Natural killer cell (primary cell): ENCODE measurements around the gene SNHG17. TPM values are rescaled to one million over a fixed set of nuclear protein-coding genes. Genes with fewer than 3 reads are reported as not detected.

Source experiments
- ATAC-seq, 3 donors: fragments of 150-1000 bp in 2 of 3; fragments of 200-7000 bp in 1 of 3; cut with Tn5 transposase; 1 replicate in 1 of 3; 2 replicates in 2 of 3; pipeline ENCODE4 v1.10.0; 2021; ENCODE audit warnings: mild to moderate bottlenecking in 2 of 3, moderate library complexity in 2 of 3
- DNase-seq, 2 donors: peaks; one replicate each; pipeline versions ENCODE4 v3.0.0 to v3.0.0-alpha.2; 2013 to 2021; ENCODE audit warnings: mixed read lengths in 1 of 2
- H3K27ac ChIP-seq: one replicate; pipeline ENCODE4 v1.5.1; 2013; ENCODE audit warnings: mild to moderate bottlenecking, low read length
- H3K27me3 ChIP-seq: one replicate; pipeline ENCODE4 v1.6.1; 2013; ENCODE audit warnings: low read length; ENCODE audit not compliant: control insufficient read depth, insufficient read depth
- H3K36me3 ChIP-seq: one replicate; pipeline ENCODE4 v1.6.1; 2013; ENCODE audit warnings: low read length; ENCODE audit not compliant: control insufficient read depth, insufficient read depth
- H3K4me1 ChIP-seq: one replicate; pipeline ENCODE4 v1.6.1; 2013; ENCODE audit warnings: low read length; ENCODE audit not compliant: control insufficient read depth, insufficient read depth
- H3K4me3 ChIP-seq: one replicate; pipeline ENCODE4 v1.5.1; 2013; ENCODE audit warnings: low read length
- H3K9me3 ChIP-seq: one replicate; pipeline ENCODE4 v1.6.1; 2013; ENCODE audit warnings: low read length; ENCODE audit not compliant: control insufficient read depth, insufficient read depth
- H3K27ac Mint-ChIP-seq, 2 donors: one replicate each; pipeline ENCODE4 v1.8.0; 2022; ENCODE audit warnings: mild to moderate bottlenecking in 2 of 2, mixed read lengths in 2 of 2, moderate library complexity in 1 of 2
- H3K27me3 Mint-ChIP-seq, 2 donors: one replicate each; pipeline ENCODE4 v1.8.0; 2022; ENCODE audit warnings: low read depth in 2 of 2, mixed read lengths in 2 of 2
- H3K36me3 Mint-ChIP-seq: one replicate; pipeline ENCODE4 v1.8.0; 2022; ENCODE audit warnings: mixed read lengths
- H3K4me1 Mint-ChIP-seq, 2 donors: one replicate each; pipeline ENCODE4 v1.8.0; 2022; ENCODE audit warnings: mixed read lengths in 2 of 2
- H3K4me3 Mint-ChIP-seq: one replicate; pipeline ENCODE4 v1.8.0; 2022; ENCODE audit warnings: mild to moderate bottlenecking, moderate library complexity, mixed read lengths
- H3K9me3 Mint-ChIP-seq, 2 donors: one replicate each; pipeline ENCODE4 v1.8.0; 2022; ENCODE audit warnings: mixed read lengths in 2 of 2
- WGBS: methylation state at CpG from one replicate; pipeline ENCODE4 v1.1.7; 2013; ENCODE audit warnings: missing lambda C conversion rate; ENCODE audit not compliant: insufficient coverage; 5-methylcytosine and 5-hydroxymethylcytosine counted together
- intact Hi-C: fragments of 100-400 bp; cut with micrococcal nuclease; formaldehyde crosslinking; loops from one replicate; pipeline ENCODE4 v1.14.2; 2022
- total RNA-seq, 4 donors: library from RNA; stranded (reverse); fragments of 120-200 nt in 1 of 4; gene quantifications; one replicate each; pipeline versions ENCODE4 v1.2.3 to v1.2.4, GENCODE V29; 2013 to 2022
- TF ChIP-seq, protein P1 (sequence below): fragments of 200-600 bp; IDR thresholded peaks from one replicate; pipeline ENCODE4 v1.8.0; 2022; ENCODE audit warnings: antibody characterized with exemption

The SNHG17 gene
- total RNA-seq, 3 donors from 2014 or later (not counting 1 experiment from before 2014, with no cell fraction given), result 53.5 to 64.0 (median 53.8) TPM

DNA sequence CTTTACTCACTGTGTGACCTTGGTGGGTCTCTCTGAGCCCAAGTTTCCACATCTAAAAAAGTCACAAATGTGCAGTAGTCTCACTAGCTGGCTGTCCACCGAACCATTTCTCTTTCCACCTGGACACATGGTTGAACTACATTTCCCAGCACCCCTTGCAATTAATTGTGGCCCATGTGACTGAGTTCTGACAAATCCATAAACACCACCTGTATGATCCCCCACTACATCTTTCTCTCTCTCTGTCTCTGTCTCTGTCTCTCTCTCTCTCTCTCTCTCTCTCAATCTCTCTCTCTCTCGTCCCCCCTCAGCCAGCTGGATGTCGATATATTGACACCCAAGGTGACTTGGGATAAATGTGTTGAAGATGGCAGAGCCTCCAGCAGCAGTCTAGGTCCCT is 42.8 kb downstream of the SNHG17 start:
- intact Hi-C loops, result no loop called here
- no peaks in the 10 kb centered on the region for H3K36me3 Mint-ChIP-seq

DNA sequence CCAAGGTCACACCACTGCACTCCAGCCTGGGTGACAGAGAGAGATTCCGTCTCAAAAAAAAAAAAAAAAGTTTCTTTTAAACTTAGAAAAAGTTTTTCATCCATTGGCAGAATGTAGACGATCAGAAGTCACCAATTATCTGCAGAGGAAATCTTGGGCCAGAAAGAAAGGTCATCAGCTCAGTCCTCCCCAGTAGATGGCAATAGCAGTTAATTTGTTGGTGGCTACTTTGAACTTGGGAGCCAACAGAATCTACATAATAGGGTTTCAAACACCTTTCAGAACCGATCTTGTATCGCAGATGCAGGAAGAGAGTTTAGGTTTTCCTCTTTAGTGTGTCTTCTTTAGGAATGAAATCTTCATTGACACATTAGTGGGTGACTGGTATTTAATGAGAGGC is 47.2 kb downstream of the SNHG17 start:
- DNase-seq, result no peak
- Mint-ChIP-seq H3K4me1 (no peaks in the 10 kb centered on the region), H3K4me3 (no peak overlapping the region), H3K9me3 (no peaks in the 10 kb centered on the region), H3K27me3 (peaks cover 9 to 11% of the 10 kb centered on the region in 2 donors), H3K27ac (no peak overlapping the region), H3K36me3 (no peaks in the 10 kb centered on the region)
- 85% methylated on average over 4 of the region's 4 CpGs for WGBS
- H3K4me3 ChIP-seq, result no peak overlapping the region
- no peaks in the 10 kb centered on the region for H3K4me1 ChIP-seq
- no peak overlapping the region for H3K27ac ChIP-seq
- TF ChIP-seq, protein P1, sequence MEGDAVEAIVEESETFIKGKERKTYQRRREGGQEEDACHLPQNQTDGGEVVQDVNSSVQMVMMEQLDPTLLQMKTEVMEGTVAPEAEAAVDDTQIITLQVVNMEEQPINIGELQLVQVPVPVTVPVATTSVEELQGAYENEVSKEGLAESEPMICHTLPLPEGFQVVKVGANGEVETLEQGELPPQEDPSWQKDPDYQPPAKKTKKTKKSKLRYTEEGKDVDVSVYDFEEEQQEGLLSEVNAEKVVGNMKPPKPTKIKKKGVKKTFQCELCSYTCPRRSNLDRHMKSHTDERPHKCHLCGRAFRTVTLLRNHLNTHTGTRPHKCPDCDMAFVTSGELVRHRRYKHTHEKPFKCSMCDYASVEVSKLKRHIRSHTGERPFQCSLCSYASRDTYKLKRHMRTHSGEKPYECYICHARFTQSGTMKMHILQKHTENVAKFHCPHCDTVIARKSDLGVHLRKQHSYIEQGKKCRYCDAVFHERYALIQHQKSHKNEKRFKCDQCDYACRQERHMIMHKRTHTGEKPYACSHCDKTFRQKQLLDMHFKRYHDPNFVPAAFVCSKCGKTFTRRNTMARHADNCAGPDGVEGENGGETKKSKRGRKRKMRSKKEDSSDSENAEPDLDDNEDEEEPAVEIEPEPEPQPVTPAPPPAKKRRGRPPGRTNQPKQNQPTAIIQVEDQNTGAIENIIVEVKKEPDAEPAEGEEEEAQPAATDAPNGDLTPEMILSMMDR, result no peak
- H3K36me3 ChIP-seq, result no peaks in the 10 kb centered on the region
- H3K9me3 ChIP-seq, result no peaks in the 10 kb centered on the region
- peaks cover 2% of the 10 kb centered on the region for H3K27me3 ChIP-seq
- no peak for ATAC-seq
- intact Hi-C loops, result no loop called here

More for the DNA sequence above, 42.8 kb downstream of the SNHG17 start:
- H3K4me3 ChIP-seq, result no peak overlapping the region
- H3K27me3 ChIP-seq, result peaks cover 2% of the 10 kb centered on the region
- Mint-ChIP-seq H3K4me1 (no peaks in the 10 kb centered on the region), H3K4me3 (no peak overlapping the region), H3K9me3 (no peaks in the 10 kb centered on the region), H3K27ac (no peak overlapping the region), H3K27me3 (peaks cover 10 to 11% of the 10 kb centered on the region in 2 donors)
- 94% methylated on average over 2 of the region's 3 CpGs for WGBS
- ATAC-seq (no peak), DNase-seq (no peak)
- no peaks in the 10 kb centered on the region for H3K36me3 ChIP-seq
- no peaks in the 10 kb centered on the region for H3K9me3 ChIP-seq
- TF ChIP-seq, protein P1, result no peak
- no peaks in the 10 kb centered on the region for H3K4me1 ChIP-seq
- H3K27ac ChIP-seq, result no peak overlapping the region

DNA sequence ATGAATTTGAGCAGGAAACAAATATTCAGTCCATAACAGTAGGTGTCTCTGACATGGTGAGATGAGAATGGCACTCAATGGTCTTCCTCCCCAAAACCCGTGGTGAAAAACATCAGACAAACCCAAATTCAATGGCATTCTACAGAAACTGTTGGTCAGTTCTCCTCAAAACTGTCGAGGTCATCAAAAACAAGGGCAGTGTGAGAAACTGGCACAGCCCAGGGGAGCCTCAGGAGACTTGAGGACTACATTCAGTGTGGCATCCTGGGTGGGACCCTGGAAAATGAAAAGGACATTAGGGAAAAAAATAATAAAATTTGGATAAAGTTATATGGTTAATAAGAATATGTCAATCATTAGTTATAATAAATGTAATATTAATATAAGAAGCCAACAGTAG is 48.3 kb downstream of the SNHG17 start:
- Mint-ChIP-seq H3K27ac (no peak overlapping the region), H3K4me3 (no peak overlapping the region), H3K27me3 (peaks cover 7 to 18% of the 10 kb centered on the region in 2 donors)

DNA sequence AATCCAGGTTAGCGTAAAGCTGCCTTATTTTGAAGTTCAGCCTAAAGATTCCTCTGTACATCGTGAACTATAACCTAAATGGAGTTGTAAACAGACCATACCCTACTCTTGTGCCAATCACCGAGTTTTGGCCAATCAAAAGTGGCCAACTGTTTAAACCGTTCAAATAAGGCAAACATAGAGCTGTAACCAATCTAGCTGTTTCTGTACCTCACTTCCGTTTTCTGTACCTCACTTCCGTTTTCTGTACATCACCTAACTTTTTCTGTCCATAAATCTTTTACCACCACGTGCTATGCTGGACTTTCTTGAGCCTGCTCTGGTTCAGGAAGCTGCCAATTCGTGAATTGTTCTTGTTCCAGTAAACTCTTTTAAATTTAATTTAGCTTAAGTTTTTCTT is 49.1 kb downstream of the SNHG17 start:
- Histone ChIP-seq H3K9me3 (no peaks in the 10 kb centered on the region), H3K4me3 (no peak overlapping the region), H3K36me3 (no peaks in the 10 kb centered on the region), H3K4me1 (no peaks in the 10 kb centered on the region), H3K27me3 (peaks cover 2% of the 10 kb centered on the region), H3K27ac (no peak overlapping the region)
- TF ChIP-seq, protein P1, result no peak
- no peak for ATAC-seq
- intact Hi-C loops, result no loop called here
- Mint-ChIP-seq H3K4me1 (no peaks in the 10 kb centered on the region), H3K27ac (no peak overlapping the region), H3K36me3 (no peaks in the 10 kb centered on the region), H3K27me3 (peaks cover 7 to 18% of the 10 kb centered on the region in 2 donors), H3K9me3 (no peaks in the 10 kb centered on the region), H3K4me3 (no peak overlapping the region)
- WGBS, result 56% methylated on average over 8 of the region's 8 CpGs
- no peak for DNase-seq

More for the DNA sequence above, 48.3 kb downstream of the SNHG17 start:
- DNase-seq, result no peak
- H3K9me3 Mint-ChIP-seq, result no peaks in the 10 kb centered on the region
- H3K27me3 ChIP-seq, result peaks cover 2% of the 10 kb centered on the region
- TF ChIP-seq, protein P1, result no peak
- no peaks in the 10 kb centered on the region for H3K4me1 Mint-ChIP-seq
- WGBS, result 69% methylated on average over 2 of the region's 2 CpGs
- no peak overlapping the region for H3K27ac ChIP-seq
- no peaks in the 10 kb centered on the region for H3K36me3 ChIP-seq
- no peak overlapping the region for H3K4me3 ChIP-seq
- no peaks in the 10 kb centered on the region for H3K4me1 ChIP-seq
- no peaks in the 10 kb centered on the region for H3K36me3 Mint-ChIP-seq
- no peak for ATAC-seq
- H3K9me3 ChIP-seq, result no peaks in the 10 kb centered on the region
- intact Hi-C loops, result no loop called here
